GM10248 (cell line): ENCODE measurements around the gene EID3.
A peak's percentile ranks its signal among the peaks of the same experiment; 100 is the strongest.
"Not testable (repeated sequence)": the region's sequence is repeated elsewhere in the genome, so short reads cannot be mapped to it uniquely, and the experiment has no call there.

Experiments
- CTCF ChIA-PET: fragments of 300-600 bp; sonication (Branson Sonifier 250); formaldehyde crosslinking; extraction: SDS; loops from one replicate; lab custom pipeline; 2021; ENCODE audit warnings: antibody characterized with exemption; lab: Yijun Ruan, JAX
- POLR2A ChIA-PET: fragments of 350-650 bp; sonication (Branson Sonifier 250); formaldehyde crosslinking; extraction: SDS; loops from one replicate; lab custom pipeline; 2020; ENCODE audit warnings: antibody characterized with exemption; lab: Yijun Ruan, JAX
- DNase-seq: peaks from one replicate; pipeline ENCODE4 v3.0.0; 2012; ENCODE audit errors: extremely low spot score
- TF ChIP-seq, protein P1 (sequence below): IDR thresholded peaks from 2 replicates; pipeline ENCODE4 v1.5.1; 2012; ENCODE audit warnings: mild to moderate bottlenecking, low read depth; ENCODE audit errors: extremely low read depth, missing control alignments, control extremely low read depth

The EID3 gene

GRCh38 chr12:104303538-104304151 lies at the start of gene EID3:
Gene EID3 (plus strand): TSS chr12:104303739. CDS start chr12:104303935, 196 bp downstream.
- ChIA-PET CTCF (interaction anchor here (0.9 to 3.7 kb wide), 4 partner anchors 9 to 32 kb away, joined by 3 to 11 read pairs (median 3); no protein-coding TSS in a partner anchor), POLR2A (interaction anchor here (0.6 to 0.7 kb wide), 2 partner anchors 15 to 122 kb away, joined by 3 to 4 read pairs; no protein-coding TSS in a partner anchor)
- TF ChIP-seq, protein P1, sequence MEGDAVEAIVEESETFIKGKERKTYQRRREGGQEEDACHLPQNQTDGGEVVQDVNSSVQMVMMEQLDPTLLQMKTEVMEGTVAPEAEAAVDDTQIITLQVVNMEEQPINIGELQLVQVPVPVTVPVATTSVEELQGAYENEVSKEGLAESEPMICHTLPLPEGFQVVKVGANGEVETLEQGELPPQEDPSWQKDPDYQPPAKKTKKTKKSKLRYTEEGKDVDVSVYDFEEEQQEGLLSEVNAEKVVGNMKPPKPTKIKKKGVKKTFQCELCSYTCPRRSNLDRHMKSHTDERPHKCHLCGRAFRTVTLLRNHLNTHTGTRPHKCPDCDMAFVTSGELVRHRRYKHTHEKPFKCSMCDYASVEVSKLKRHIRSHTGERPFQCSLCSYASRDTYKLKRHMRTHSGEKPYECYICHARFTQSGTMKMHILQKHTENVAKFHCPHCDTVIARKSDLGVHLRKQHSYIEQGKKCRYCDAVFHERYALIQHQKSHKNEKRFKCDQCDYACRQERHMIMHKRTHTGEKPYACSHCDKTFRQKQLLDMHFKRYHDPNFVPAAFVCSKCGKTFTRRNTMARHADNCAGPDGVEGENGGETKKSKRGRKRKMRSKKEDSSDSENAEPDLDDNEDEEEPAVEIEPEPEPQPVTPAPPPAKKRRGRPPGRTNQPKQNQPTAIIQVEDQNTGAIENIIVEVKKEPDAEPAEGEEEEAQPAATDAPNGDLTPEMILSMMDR = no peak
- peak; percentile 93 for DNase-seq

DNA sequence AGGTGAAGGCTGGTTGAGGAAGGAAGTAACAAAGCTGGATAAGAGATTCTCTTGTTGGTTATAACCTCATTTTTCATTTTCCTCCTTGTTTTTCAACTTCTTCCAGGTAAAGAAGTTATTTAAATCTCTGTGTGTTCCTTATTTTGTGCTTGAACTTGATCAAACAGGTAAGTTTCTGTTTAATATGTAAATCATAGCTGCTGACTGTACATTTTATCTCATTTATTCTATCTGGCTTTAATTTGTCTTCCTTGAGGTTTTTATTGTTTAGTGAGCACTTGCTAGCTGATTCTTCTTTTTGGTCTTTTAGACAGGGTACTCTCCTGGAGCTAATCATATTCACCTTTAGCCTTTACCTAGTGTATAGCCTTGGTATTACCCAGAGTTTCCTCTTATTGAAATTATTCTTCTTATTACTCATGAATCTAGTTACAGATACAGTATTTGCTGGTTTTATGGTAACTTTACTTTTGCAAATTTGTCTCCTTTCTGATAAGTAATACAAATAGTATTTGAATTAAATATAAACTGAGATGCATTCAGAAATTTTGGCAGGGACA lies 45.5 kb upstream of the EID3 start:
- no peak for DNase-seq
- CTCF ChIA-PET = interaction anchor here (1.1 kb wide), 1 partner anchor 18 kb away, joined by 3 read pairs; no protein-coding TSS in a partner anchor
- POLR2A ChIA-PET = no interaction called here
- TF ChIP-seq, protein P1 = no peak

DNA sequence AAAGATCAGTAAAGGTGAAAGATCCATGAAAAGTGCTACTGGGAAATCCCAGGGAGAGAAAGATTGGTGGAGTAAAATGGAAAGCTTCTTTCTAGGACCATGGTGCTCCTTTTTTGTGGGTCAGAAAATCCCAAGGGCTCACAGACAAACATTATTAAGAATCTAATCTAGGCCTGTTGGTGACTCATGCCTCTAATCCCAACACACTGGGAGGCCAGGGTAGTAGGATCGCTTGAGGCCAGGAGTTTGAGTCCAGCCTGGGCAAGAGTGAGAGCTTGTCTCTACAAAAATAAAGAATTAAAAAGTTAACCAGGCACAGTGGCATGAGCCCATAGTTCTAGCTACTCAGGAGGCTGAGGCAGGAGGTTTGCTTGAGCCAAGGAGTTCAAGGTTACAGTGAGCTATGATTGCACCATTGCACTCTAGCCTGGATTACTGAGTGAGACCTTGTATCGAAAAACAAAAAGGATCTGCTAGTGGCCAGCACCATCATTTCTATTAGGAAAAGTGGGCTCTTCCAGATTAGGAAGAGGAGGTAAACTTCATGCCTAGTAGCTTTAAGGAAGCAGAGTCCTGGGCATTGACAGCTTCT lies 45.0 kb upstream of the EID3 start:
- ChIA-PET POLR2A (no interaction called here), CTCF (interaction anchor here (1.1 kb wide), 1 partner anchor 18 kb away, joined by 3 read pairs; no protein-coding TSS in a partner anchor)
- TF ChIP-seq, protein P1 = no peak
- DNase-seq = no peak

DNA sequence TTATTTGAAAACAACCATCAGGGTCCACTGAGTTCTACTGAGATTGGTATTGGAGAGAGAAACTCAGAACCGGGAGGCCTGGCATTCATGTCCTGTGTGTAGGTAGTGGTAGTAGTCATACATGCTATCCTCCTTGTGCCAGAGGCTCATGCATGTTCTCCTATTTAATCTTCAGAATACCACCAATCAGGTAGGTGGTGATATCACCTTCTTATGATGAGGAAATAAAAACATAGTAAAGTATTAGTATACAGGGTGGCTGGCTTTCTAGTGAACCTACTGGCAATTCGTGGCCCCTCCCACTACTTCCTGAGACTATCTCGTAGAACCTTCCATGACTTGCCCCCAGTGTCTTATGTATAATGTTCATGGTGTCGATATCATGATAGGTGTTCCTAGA lies 40.5 kb upstream of the EID3 start:
- TF ChIP-seq, protein P1 = no peak
- no peak for DNase-seq
- POLR2A ChIA-PET = no interaction called here
- CTCF ChIA-PET = interaction anchor here (0.7 to 0.9 kb wide), 2 partner anchors 12 to 14 kb away, joined by 3 read pairs; no protein-coding TSS in a partner anchor

DNA sequence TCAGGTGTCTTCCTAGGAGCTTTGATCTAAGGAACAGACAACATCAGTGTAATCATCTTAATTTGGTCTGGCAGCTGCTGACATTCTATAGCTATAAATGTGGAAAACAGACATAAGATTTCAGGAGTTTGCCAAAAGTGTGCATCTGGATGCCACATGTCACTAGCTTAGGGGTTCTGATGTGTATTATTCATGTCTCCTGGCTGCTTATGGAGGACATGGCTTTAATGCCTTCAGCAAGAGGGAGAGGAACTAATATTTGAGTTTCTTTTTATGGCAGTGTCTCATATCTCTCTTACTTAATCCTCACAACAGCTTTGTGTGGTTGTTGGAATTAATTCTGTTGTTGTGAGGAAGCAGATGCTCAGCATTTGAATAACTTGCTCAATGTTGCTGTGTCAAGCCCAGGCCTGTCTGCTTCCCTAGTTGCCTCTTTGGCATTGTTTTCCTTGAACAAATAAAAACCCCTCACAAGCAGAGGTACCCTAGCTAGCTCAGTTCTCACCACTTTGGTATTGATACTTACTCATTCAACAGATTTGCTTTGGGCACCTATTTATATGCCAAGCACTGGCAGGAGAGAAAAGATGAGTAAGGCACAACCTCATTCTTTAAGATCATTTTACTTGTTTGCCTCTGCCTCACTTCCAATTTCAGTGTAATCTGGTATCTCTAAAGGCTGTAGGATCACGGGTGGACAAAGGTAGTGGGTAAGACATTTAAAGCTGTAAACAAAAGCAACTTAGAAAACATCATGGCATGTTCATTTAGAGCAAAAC lies 39.8 kb upstream of the EID3 start:
- POLR2A ChIA-PET = no interaction called here
- CTCF ChIA-PET = interaction anchor here (0.7 to 1.3 kb wide), 3 partner anchors 11 to 95 kb away, joined by 3 to 4 read pairs (median 3); no protein-coding TSS in a partner anchor
- no peak for DNase-seq
- TF ChIP-seq, protein P1 = no peak

DNA sequence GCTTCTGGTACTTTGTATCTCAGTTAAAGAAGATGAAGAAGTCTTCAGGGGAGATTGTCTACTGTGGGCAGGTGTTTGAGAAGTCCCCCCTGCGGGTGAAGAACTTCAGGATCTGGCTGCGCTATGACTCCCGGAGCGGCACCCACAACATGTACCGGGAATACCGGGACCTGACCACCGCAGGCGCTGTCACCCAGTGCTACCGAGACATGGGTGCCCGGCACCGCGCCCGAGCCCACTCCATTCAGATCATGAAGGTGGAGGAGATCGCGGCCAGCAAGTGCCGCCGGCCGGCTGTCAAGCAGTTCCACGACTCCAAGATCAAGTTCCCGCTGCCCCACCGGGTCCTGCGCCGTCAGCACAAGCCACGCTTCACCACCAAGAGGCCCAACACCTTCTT lies 38.1 kb upstream of the EID3 start:
- POLR2A ChIA-PET, DNase-seq: not testable (repeated sequence)
- CTCF ChIA-PET = interaction anchor here (1.3 kb wide), 1 partner anchor 11 kb away, joined by 4 read pairs; no protein-coding TSS in a partner anchor
